Lower leg skin (tissue), 3 donors: Measurements from ENCODE around the gene FOXP1.

Experiments used
- CTCF ChIP-seq, 3 donors: fragments of 450-650 bp; IDR thresholded peaks; one replicate each; pipeline ENCODE4 v1.5.1; 2016; ENCODE audit warnings: antibody characterized with exemption in 3 of 3, mild to moderate bottlenecking in 3 of 3, moderate library complexity in 2 of 3
- POLR2A ChIP-seq, 2 donors: fragments of 450-650 bp; IDR thresholded peaks; one replicate each; pipeline ENCODE4 v1.6.1; 2016 to 2017; ENCODE audit warnings: antibody characterized with exemption in 2 of 2, mild to moderate bottlenecking in 1 of 2, moderate library complexity in 1 of 2

- TF ChIP-seq CTCF (IDR thresholded peaks at IDR 0.05) = no peak
- TF ChIP-seq POLR2A (IDR thresholded peaks at IDR 0.05) = no peak
Observed at GRCh38 chr3:71511446-71511845, 72.1 kb downstream of the FOXP1 start.
